HL-60/S4 (cell line): ENCODE measurements around the gene INO80B.
"Not testable (repeated sequence)": the region's sequence is repeated elsewhere in the genome, so short reads cannot be mapped to it uniquely, and the experiment has no call there.

Experiments used
- in situ Hi-C: fragments of 300-500 bp; cut with MboI; formaldehyde crosslinking; loops from 2 replicates; pipeline ENCODE4 v1.14.3; 2022; ENCODE audit warnings: low sequenced_read_pairs

The INO80B gene

GRCh38 chr2:74424995-74425406 is 29.9 kb upstream of the INO80B start:
- in situ Hi-C loops = no loop called here

GRCh38 chr2:74425523-74425922 is 29.4 kb upstream of the INO80B start:
- in situ Hi-C loops = no loop called here

GRCh38 chr2:74426181-74426758 is 28.6 kb upstream of the INO80B start:
- in situ Hi-C loops = no loop called here

- in situ Hi-C loops = no loop called here
Observed at GRCh38 chr2:74427551-74427950, 27.3 kb upstream of the INO80B start.

- in situ Hi-C loops = no loop called here
Observed at GRCh38 chr2:74428675-74429074, 26.2 kb upstream of the INO80B start.

GRCh38 chr2:74429487-74430451 is 25.1 kb upstream of the INO80B start:
- in situ Hi-C loops = no loop called here

GRCh38 chr2:74430502-74430901 is 24.4 kb upstream of the INO80B start:
- in situ Hi-C loops = no loop called here

- in situ Hi-C loops = no loop called here
Observed at GRCh38 chr2:74436111-74436805, 18.6 kb upstream of the INO80B start.

GRCh38 chr2:74436848-74437695 is 17.8 kb upstream of the INO80B start:
- in situ Hi-C loops = no loop called here

- in situ Hi-C loops = no loop called here
Observed at GRCh38 chr2:74438248-74438647, 16.6 kb upstream of the INO80B start.

- in situ Hi-C loops = no loop called here
Observed at GRCh38 chr2:74439373-74439772, 15.5 kb upstream of the INO80B start.

GRCh38 chr2:74439803-74440377 is 15.0 kb upstream of the INO80B start:
- in situ Hi-C loops = no loop called here

- in situ Hi-C loops = no loop called here
Observed at GRCh38 chr2:74440378-74441169, 14.3 kb upstream of the INO80B start.

GRCh38 chr2:74441170-74441689 is 13.7 kb upstream of the INO80B start:
- in situ Hi-C loops = no loop called here

- in situ Hi-C loops = no loop called here
Observed at GRCh38 chr2:74441690-74442482, 13.0 kb upstream of the INO80B start, which contains the start of gene RTKN. Gene RTKN (minus strand): TSS chr2:74441937. CDS start chr2:74441816, 121 bp downstream.

GRCh38 chr2:74442483-74443297 is 12.2 kb upstream of the INO80B start:
- in situ Hi-C loops = not testable (repeated sequence)

GRCh38 chr2:74444498-74445318 is 10.2 kb upstream of the INO80B start:
- in situ Hi-C loops = no loop called here
